Right lobe of liver (tissue), 6 donors: ENCODE measurements around the gene WNT3. TPM values are rescaled to one million over a fixed set of nuclear protein-coding genes. Genes with fewer than 3 reads are reported as not detected.

Experiments
- ATAC-seq, 4 donors: fragments of 200-7000 bp; cut with Tn5 transposase; one replicate each; pipeline ENCODE4 v1.9.1; 2020; ENCODE audit warnings: mild to moderate bottlenecking in 4 of 4, moderate library complexity in 4 of 4
- DNase-seq, 3 donors: peaks; one replicate each; pipeline ENCODE4 v3.0.0-alpha.2; 2020
- H3K27ac ChIP-seq, 3 donors: fragments of 200-600 bp; one replicate each; pipeline ENCODE4 v1.8.0; 2022
- H3K27me3 ChIP-seq, 2 donors: fragments of 200-600 bp; one replicate each; pipeline ENCODE4 v1.8.0; 2022
- H3K36me3 ChIP-seq, 4 donors: fragments of 200-600 bp; sonication (generic) in 1 of 4; one replicate each; pipeline versions ENCODE4 v1.5.1 to v1.8.0; 2017 to 2022; ENCODE audit warnings: control low read depth in 1 of 4
- H3K4me1 ChIP-seq, 4 donors: fragments of 200-600 bp; sonication (generic) in 1 of 4; one replicate each; pipeline versions ENCODE4 v1.5.1 to v1.8.0; 2017 to 2022; ENCODE audit warnings: control low read depth in 1 of 4
- H3K4me3 ChIP-seq, 3 donors: fragments of 200-600 bp; one replicate each; pipeline ENCODE4 v1.8.0; 2022
- H3K9me3 ChIP-seq, 4 donors: fragments of 200-600 bp; sonication (generic) in 1 of 4; one replicate each; pipeline versions ENCODE4 v1.5.1 to v1.8.0; 2017 to 2022; ENCODE audit warnings: control low read depth in 1 of 4
- CTCF ChIP-seq, 4 donors: fragments of 200-600 bp in 3 of 4; fragments of 450-650 bp in 1 of 4; IDR thresholded peaks; one replicate each; pipeline versions ENCODE4 v1.5.1 to v1.8.0; 2016 to 2022; ENCODE audit warnings: antibody characterized with exemption in 4 of 4, mild to moderate bottlenecking in 2 of 4
- POLR2A ChIP-seq: fragments of 450-650 bp; IDR thresholded peaks from one replicate; pipeline ENCODE4 v1.6.1; 2017; ENCODE audit warnings: antibody characterized with exemption, mild to moderate bottlenecking
- WGBS: methylation state at CpG from one replicate; pipeline ENCODE4 v1.1.6; 2018; ENCODE audit warnings: low coverage, low lambda C conversion rate; ENCODE audit not compliant: insufficient coverage; ENCODE audit errors: missing lambda C conversion rate; 5-methylcytosine and 5-hydroxymethylcytosine counted together
- intact Hi-C, 2 donors: fragments of 100-400 bp; cut with DNase I; formaldehyde crosslinking; loops; one replicate each; pipeline versions ENCODE4 v1.11.2 to v1.14.1; 2022
- total RNA-seq, 6 experiments: library from RNA; depleted of rRNA in 2 of 6; stranded (reverse); fragments of >200 nt in 2 of 6; fragmentation: NEBNext Ultra II Directional in 3 of 6; extraction: Animal tissue kit (Norgen Biotek cat#: 25700) in 3 of 6; gene quantifications; one replicate each; pipeline versions ENCODE4 v1.1.0 to v1.2.4, GENCODE V29; 2016 to 2023
- donor health status: DM: no; HTN: yes; CAD: no.
- donor health status: DM: no; HTN: no; CAD: no.
- donor health status: DM: no; HTN: no; CAD: no.
- donor health status: DM: no; HTN: yes; CAD: no.
- donor health status: DM: no; HTN: yes; CAD: no.

Gene WNT3
- total RNA-seq, 6 experiments from 2014 or later, result 1.0 to 5.0 (median 4.0) TPM

DNA sequence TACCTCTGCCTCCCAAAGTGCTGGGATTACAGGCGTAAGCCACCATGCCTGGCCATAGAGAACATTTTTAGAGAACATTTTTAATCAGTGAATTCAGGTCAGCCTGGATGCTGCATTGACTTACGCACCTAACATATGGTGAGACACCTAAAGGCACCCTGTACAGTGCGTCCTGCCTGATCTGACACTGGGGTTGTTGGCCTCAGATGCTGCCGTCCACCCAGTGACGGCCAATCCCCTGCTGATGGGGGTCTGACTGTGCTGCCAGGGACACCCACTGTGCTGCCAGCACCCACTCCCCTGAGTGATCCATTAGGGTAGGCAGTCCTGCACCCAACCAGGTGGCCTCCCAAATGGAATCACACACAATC, 38.5 kb downstream of the WNT3 start:
- no peaks in the 10 kb centered on the region for H3K36me3 ChIP-seq
- H3K9me3 ChIP-seq, result no peaks in the 10 kb centered on the region
- peaks cover 0 to 7% (median 0%) of the 10 kb centered on the region in 4 donors for H3K4me1 ChIP-seq
- no peak overlapping the region for H3K4me3 ChIP-seq
- DNase-seq, result no peak
- no peak overlapping the region for H3K27ac ChIP-seq
- H3K27me3 ChIP-seq, result no peaks in the 10 kb centered on the region
- no peak for ATAC-seq
- WGBS, result 100% methylated on average over 1 of the region's 5 CpGs
- TF ChIP-seq CTCF (IDR thresholded peaks at IDR 0.05) (no peak), POLR2A (no peak)
- intact Hi-C loops, result no loop called here

GRCh38 chr17:46777943-46778915, 40.3 kb downstream of the WNT3 start:
- intact Hi-C loops, result no loop called here
- H3K9me3 ChIP-seq, result no peaks in the 10 kb centered on the region
- no peaks in the 10 kb centered on the region for H3K27me3 ChIP-seq
- DNase-seq (no peak), ATAC-seq (no peak)
- no peak overlapping the region for H3K4me3 ChIP-seq
- no peaks in the 10 kb centered on the region for H3K36me3 ChIP-seq
- no peak overlapping the region for H3K27ac ChIP-seq
- TF ChIP-seq CTCF (IDR thresholded peaks at IDR 0.05) (no peak), POLR2A (no peak)
- 74% methylated on average over 17 of the region's 23 CpGs for WGBS
- H3K4me1 ChIP-seq, result peaks cover 0 to 6% (median 0%) of the 10 kb centered on the region in 4 donors

DNA sequence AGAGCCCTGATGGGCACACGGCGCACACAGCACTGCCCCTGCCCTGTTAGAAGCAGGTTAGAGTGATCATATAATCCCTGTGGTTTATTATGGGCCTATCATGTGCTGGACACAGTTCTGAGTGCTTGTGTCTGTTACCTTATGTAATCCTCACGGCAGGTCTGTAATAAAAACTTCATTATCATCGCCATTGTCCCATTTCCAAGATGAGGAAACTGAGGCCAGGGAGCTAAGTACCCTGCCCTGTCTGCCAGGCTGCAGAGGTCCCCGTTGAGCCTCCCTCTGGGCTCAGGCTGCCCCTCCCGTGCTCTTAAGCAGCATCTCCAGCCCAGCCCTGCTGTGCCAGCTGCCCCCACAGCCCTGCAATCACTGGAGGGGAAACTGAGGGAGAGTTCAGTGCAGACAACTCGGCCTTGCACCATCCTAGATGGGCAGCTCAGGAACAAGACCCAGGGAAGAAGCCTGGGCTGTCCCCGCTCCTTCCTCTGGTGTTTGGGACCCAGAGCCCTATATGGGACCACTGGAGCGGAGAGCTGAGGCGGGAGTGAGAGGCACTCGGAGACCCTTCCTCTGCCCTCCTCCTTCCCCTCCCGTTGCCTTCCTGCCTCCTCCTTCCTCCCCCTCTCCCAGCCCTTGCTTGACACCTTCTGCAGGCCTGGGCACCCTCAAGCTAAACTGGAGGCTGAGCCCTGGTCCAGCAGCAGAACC, 42.0 kb downstream of the WNT3 start:
- DNase-seq, result no peak
- 87% methylated on average over 3 of the region's 12 CpGs for WGBS
- TF ChIP-seq CTCF (IDR thresholded peaks at IDR 0.05), result no peak
- TF ChIP-seq POLR2A, result no peak
- no peak overlapping the region for H3K27ac ChIP-seq
- H3K4me1 ChIP-seq, result peaks cover 0 to 5% (median 0%) of the 10 kb centered on the region in 4 donors
- H3K36me3 ChIP-seq, result no peaks in the 10 kb centered on the region
- H3K27me3 ChIP-seq, result no peaks in the 10 kb centered on the region
- H3K9me3 ChIP-seq, result no peaks in the 10 kb centered on the region
- no peak overlapping the region for H3K4me3 ChIP-seq
- ATAC-seq, result no peak
- intact Hi-C loops, result no loop called here

DNA sequence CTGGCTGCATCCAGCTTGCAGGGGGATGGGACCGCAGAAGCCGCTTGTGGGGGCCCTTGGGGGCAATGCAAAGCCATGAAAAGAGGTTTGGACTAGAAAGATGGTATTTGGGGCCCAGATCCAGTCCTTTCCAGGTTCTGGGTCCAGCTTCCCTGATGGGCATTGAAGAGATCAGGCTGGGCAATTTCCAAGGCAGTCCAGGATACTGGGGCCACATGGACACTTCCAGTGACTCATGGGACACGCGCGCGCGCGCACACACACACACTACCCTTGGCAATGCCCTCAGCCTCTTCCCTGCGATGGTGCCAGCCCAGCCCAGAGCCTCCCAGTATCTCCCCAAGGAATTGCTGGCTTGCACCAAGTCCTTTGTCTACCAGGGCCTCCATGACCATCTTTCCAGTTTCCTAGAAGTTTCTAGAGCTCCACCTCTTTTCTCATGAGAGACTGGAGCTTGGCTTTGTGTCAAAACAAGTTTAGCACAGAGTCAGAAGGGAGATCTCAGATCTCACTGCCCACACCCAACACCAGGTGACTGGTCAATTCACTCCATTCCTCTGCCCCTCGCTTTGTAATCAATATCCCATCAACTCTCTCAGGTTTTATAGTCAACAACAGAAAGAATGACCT, 44.3 kb downstream of the WNT3 start:
- WGBS, result 100% methylated on average over 9 of the region's 10 CpGs
- Histone ChIP-seq H3K4me1 (peaks cover 0 to 6% (median 3%) of the 10 kb centered on the region in 4 donors), H3K36me3 (no peaks in the 10 kb centered on the region), H3K9me3 (no peaks in the 10 kb centered on the region), H3K27me3 (no peaks in the 10 kb centered on the region), H3K4me3 (no peak overlapping the region), H3K27ac (no peak overlapping the region)
- intact Hi-C loops, result no loop called here
- no peak for ATAC-seq
- DNase-seq, result no peak
- TF ChIP-seq CTCF (IDR thresholded peaks at IDR 0.05) (no peak), POLR2A (no peak)
